ENCODE data around the gene XCL1. TPM values are rescaled to one million over a fixed set of nuclear protein-coding genes. Genes with fewer than 3 reads are reported as not detected.
"Not testable (repeated sequence)": the region's sequence is repeated elsewhere in the genome, so short reads cannot be mapped to it uniquely, and the experiment has no call there.

XCL1 gene
- total and polyA plus RNA-seq, 12 donors, result 0.07 to 2.3 (median 0.39) TPM; not detected in 2

GRCh38 chr1:168545678-168546552 is 30.5 kb upstream of the XCL1 start:
- ATAC-seq, result not testable (repeated sequence)

DNA sequence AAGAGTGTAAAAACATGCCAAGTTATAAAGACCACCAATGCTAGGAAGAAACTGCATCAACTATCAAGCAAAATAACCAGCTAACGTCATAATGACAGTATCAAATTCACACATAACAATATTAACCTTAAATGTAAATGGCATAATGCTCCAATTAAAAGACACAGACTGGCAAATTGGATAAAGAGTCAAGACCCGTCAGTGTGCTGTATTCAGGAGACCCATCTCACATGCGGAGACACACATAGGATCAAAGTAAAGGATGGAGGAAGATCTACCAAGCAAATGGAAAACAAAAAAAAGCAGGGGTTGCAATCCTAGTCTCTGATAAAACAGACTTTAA is 29.9 kb upstream of the XCL1 start:
- 79 to 92% methylated on average over 3 of the region's 3 CpGs for WGBS, 2 donors
- H3K4me3 ChIP-seq; intact Hi-C loops (cut with DNase I); H3K4me1 ChIP-seq; H3K9me3 ChIP-seq; H3K27ac ChIP-seq; ATAC-seq; DNase-seq; H3K36me3 ChIP-seq; H3K27me3 ChIP-seq: not testable (repeated sequence)

More at GRCh38 chr1:168545678-168546552, 30.5 kb upstream of the XCL1 start:
- H3K4me1 ChIP-seq; H3K27ac ChIP-seq; H3K36me3 ChIP-seq; intact Hi-C loops (cut with DNase I); H3K27me3 ChIP-seq; H3K4me3 ChIP-seq; H3K9me3 ChIP-seq: not testable (repeated sequence)
- DNase-seq, result peak in 1 of 2 donors; percentile 7
- TF ChIP-seq, protein P1, sequence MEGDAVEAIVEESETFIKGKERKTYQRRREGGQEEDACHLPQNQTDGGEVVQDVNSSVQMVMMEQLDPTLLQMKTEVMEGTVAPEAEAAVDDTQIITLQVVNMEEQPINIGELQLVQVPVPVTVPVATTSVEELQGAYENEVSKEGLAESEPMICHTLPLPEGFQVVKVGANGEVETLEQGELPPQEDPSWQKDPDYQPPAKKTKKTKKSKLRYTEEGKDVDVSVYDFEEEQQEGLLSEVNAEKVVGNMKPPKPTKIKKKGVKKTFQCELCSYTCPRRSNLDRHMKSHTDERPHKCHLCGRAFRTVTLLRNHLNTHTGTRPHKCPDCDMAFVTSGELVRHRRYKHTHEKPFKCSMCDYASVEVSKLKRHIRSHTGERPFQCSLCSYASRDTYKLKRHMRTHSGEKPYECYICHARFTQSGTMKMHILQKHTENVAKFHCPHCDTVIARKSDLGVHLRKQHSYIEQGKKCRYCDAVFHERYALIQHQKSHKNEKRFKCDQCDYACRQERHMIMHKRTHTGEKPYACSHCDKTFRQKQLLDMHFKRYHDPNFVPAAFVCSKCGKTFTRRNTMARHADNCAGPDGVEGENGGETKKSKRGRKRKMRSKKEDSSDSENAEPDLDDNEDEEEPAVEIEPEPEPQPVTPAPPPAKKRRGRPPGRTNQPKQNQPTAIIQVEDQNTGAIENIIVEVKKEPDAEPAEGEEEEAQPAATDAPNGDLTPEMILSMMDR (IDR thresholded peaks at IDR 0.05), result peak in 4 of 9 donors; percentile 26 to 57 (median 44)
- 46 to 61% methylated on average over 7 of the region's 7 CpGs for WGBS, 2 donors

- 63 to 68% methylated on average over 1 of the region's 1 CpG for WGBS, 2 donors
- H3K4me3 ChIP-seq, result no peak overlapping the region
- H3K36me3 ChIP-seq, result no peaks in the 10 kb centered on the region
- intact Hi-C loops (cut with DNase I), result no loop called here
- no peaks in the 10 kb centered on the region for H3K27me3 ChIP-seq
- peaks cover 0 to 8% (median 0%) of the 10 kb centered on the region in 11 donors for H3K9me3 ChIP-seq
- DNase-seq (no peak), ATAC-seq (no peak)
- no peak overlapping the region for H3K27ac ChIP-seq
- TF ChIP-seq, protein P1 (IDR thresholded peaks at IDR 0.05), result no peak
- H3K4me1 ChIP-seq, result no peaks in the 10 kb centered on the region
Measured at GRCh38 chr1:168550971-168551370, 25.4 kb upstream of the XCL1 start.

- ATAC-seq (no peak), DNase-seq (no peak)
- Histone ChIP-seq H3K9me3 (peaks cover 0 to 4% (median 0%) of the 10 kb centered on the region in 11 donors), H3K4me1 (no peaks in the 10 kb centered on the region), H3K27me3 (no peaks in the 10 kb centered on the region), H3K27ac (no peak overlapping the region), H3K4me3 (no peak overlapping the region), H3K36me3 (no peaks in the 10 kb centered on the region)
- TF ChIP-seq, protein P1 (IDR thresholded peaks at IDR 0.05), result no peak
- 90 to 92% methylated on average over 4 of the region's 4 CpGs for WGBS, 2 donors
- intact Hi-C loops (cut with DNase I), result no loop called here
Measured at GRCh38 chr1:168551688-168552087, 24.7 kb upstream of the XCL1 start.

GRCh38 chr1:168552961-168553360 is 23.4 kb upstream of the XCL1 start:
- no peaks in the 10 kb centered on the region for H3K36me3 ChIP-seq
- WGBS, 2 donors, result 87 to 90% methylated on average over 6 of the region's 6 CpGs
- ATAC-seq, result no peak
- intact Hi-C loops (cut with DNase I), result no loop called here
- H3K27ac ChIP-seq, result no peak overlapping the region
- H3K9me3 ChIP-seq, result peaks cover 0 to 4% (median 0%) of the 10 kb centered on the region in 11 donors
- no peaks in the 10 kb centered on the region for H3K4me1 ChIP-seq
- TF ChIP-seq, protein P1 (IDR thresholded peaks at IDR 0.05), result no peak
- no peak for DNase-seq
- H3K27me3 ChIP-seq, result no peaks in the 10 kb centered on the region
- H3K4me3 ChIP-seq, result no peak overlapping the region
